OCI-M1 (cell line): Measurements from ENCODE around the gene LRIG1.

Experiments used
- DNase-seq: peaks from one replicate; lab custom pipeline; 2025; lab: John Stamatoyannopoulos, UW

The LRIG1 gene

GRCh38 chr3:66502981-66503380, 2.2 kb upstream of the LRIG1 start:
- DNase-seq, result no peak

- no peak for DNase-seq
These were observed 1.5 kb upstream of the LRIG1 start for GRCh38 chr3:66502245-66502874.

- no peak for DNase-seq
These were observed 842 bp upstream of the LRIG1 start for GRCh38 chr3:66501483-66502244.

- peak; percentile 40 for DNase-seq
These were observed 794 bp downstream of the LRIG1 start for GRCh38 chr3:66499881-66500575.

- DNase-seq, result peak; percentile 20
These were observed 1.9 kb downstream of the LRIG1 start for GRCh38 chr3:66498687-66499621.

- DNase-seq, result peak; percentile 37
These were observed 2.7 kb downstream of the LRIG1 start for GRCh38 chr3:66497985-66498671.

- DNase-seq, result peak; percentile 75
These were observed 3.4 kb downstream of the LRIG1 start for GRCh38 chr3:66497288-66497984.

GRCh38 chr3:66496746-66497145, 4.1 kb downstream of the LRIG1 start:
- DNase-seq, result no peak

GRCh38 chr3:66496301-66496700, 4.5 kb downstream of the LRIG1 start:
- DNase-seq, result peak; percentile 13

GRCh38 chr3:66495668-66496045, 5.2 kb downstream of the LRIG1 start:
- DNase-seq, result no peak

- DNase-seq, result peak; percentile 20
These were observed 5.7 kb downstream of the LRIG1 start for GRCh38 chr3:66494959-66495667.

GRCh38 chr3:66493458-66494099, 7.2 kb downstream of the LRIG1 start:
- DNase-seq, result no peak

GRCh38 chr3:66492672-66493071, 8.2 kb downstream of the LRIG1 start:
- DNase-seq, result no peak

- DNase-seq, result no peak
These were observed 8.8 kb downstream of the LRIG1 start for GRCh38 chr3:66492071-66492470.

GRCh38 chr3:66490984-66491383, 9.8 kb downstream of the LRIG1 start:
- DNase-seq, result no peak

- no peak for DNase-seq
These were observed 10.6 kb downstream of the LRIG1 start for GRCh38 chr3:66490214-66490613.

- DNase-seq, result no peak
These were observed 11.2 kb downstream of the LRIG1 start for GRCh38 chr3:66489581-66489980.

- no peak for DNase-seq
These were observed 11.7 kb downstream of the LRIG1 start for GRCh38 chr3:66489115-66489514.

GRCh38 chr3:66488492-66488891, 12.3 kb downstream of the LRIG1 start:
- DNase-seq, result no peak

- no peak for DNase-seq
These were observed 13.4 kb downstream of the LRIG1 start for GRCh38 chr3:66487465-66487864.
